SK-N-SH (cell line): Measurements from ENCODE around the gene FZR1.

Experiments used
- FOSL2 ChIP-seq: IDR thresholded peaks from 2 replicates; pipeline ENCODE4 v1.4.0; 2012; ENCODE audit warnings: low read depth, mild to moderate bottlenecking, moderate library complexity, borderline replicate concordance
- MXI1 ChIP-seq: IDR thresholded peaks from 2 replicates; pipeline ENCODE4 v1.6.1; 2012; ENCODE audit warnings: mild to moderate bottlenecking, low read depth, low read length, improper control_type of control experiment
- POLR2AphosphoS5 ChIP-seq: IDR thresholded peaks from 2 replicates; pipeline ENCODE4 v1.6.1; 2012; ENCODE audit warnings: low read depth, low read length
- RAD21 ChIP-seq: IDR thresholded peaks from 2 replicates; pipeline ENCODE4 v1.6.1; 2012; ENCODE audit warnings: mild to moderate bottlenecking, low read length
- SMC3 ChIP-seq: IDR thresholded peaks from 2 replicates; pipeline ENCODE4 v1.6.1; 2012; ENCODE audit warnings: low read depth, low read length, improper control_type of control experiment
- YY1 ChIP-seq: IDR thresholded peaks from 2 replicates; pipeline ENCODE4 v1.4.0; 2012; ENCODE audit warnings: low read depth, mild to moderate bottlenecking
- TF ChIP-seq, protein P1 (sequence below): fragments of 200-600 bp; sonication (generic); IDR thresholded peaks from 2 replicates; pipeline ENCODE4 v1.6.1; 2017; ENCODE audit warnings: antibody characterized with exemption, mild to moderate bottlenecking, moderate library complexity
- TF ChIP-seq, protein P2 (sequence below): IDR thresholded peaks from 2 replicates; pipeline ENCODE4; 2012

DNA sequence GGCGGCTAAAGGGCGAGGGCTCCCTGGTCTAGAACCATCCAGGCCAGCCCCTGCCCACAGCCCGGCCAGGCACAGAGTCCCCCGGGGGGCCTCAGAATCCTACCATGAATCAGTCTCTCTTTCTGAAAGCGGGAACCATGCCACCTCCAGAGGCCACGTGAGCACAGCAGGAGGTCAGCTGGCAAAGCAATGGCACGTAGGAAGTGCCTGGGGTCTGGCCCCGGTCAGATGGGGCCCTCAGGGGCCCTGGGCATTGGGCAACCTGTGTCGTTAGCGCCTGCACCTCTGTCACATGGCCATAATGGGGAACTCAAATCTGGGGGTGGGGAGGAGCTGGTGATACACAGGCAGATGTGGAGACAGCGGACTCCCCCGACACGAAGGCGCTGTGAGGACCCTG, 42.5 kb downstream of the FZR1 start:
- TF ChIP-seq RAD21 (no peak), POLR2AphosphoS5 (no peak), SMC3 (no peak), FOSL2 (no peak), YY1 (no peak), MXI1 (no peak)
- TF ChIP-seq, protein P1, sequence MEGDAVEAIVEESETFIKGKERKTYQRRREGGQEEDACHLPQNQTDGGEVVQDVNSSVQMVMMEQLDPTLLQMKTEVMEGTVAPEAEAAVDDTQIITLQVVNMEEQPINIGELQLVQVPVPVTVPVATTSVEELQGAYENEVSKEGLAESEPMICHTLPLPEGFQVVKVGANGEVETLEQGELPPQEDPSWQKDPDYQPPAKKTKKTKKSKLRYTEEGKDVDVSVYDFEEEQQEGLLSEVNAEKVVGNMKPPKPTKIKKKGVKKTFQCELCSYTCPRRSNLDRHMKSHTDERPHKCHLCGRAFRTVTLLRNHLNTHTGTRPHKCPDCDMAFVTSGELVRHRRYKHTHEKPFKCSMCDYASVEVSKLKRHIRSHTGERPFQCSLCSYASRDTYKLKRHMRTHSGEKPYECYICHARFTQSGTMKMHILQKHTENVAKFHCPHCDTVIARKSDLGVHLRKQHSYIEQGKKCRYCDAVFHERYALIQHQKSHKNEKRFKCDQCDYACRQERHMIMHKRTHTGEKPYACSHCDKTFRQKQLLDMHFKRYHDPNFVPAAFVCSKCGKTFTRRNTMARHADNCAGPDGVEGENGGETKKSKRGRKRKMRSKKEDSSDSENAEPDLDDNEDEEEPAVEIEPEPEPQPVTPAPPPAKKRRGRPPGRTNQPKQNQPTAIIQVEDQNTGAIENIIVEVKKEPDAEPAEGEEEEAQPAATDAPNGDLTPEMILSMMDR = no peak
- TF ChIP-seq, protein P2, sequence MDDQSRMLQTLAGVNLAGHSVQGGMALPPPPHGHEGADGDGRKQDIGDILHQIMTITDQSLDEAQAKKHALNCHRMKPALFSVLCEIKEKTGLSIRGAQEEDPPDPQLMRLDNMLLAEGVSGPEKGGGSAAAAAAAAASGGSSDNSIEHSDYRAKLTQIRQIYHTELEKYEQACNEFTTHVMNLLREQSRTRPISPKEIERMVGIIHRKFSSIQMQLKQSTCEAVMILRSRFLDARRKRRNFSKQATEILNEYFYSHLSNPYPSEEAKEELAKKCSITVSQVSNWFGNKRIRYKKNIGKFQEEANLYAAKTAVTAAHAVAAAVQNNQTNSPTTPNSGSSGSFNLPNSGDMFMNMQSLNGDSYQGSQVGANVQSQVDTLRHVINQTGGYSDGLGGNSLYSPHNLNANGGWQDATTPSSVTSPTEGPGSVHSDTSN = no peak
